Subcutaneous adipose tissue (tissue), 4 donors: Measurements from ENCODE around the gene PIEZO2. TPM values are rescaled to one million over a fixed set of nuclear protein-coding genes. Genes with fewer than 3 reads are reported as not detected.

Source experiments
- CTCF ChIP-seq: fragments of 450-650 bp; IDR thresholded peaks from one replicate; pipeline ENCODE4 v1.5.1; 2016; ENCODE audit warnings: low read depth, mild to moderate bottlenecking, control low read depth, antibody characterized with exemption, moderate library complexity
- total RNA-seq, 4 donors: library from RNA; depleted of rRNA; stranded (reverse); fragments of >200 nt; gene quantifications; one replicate each; pipeline ENCODE4 v1.1.0, GENCODE V29; 2016

The PIEZO2 gene
- total RNA-seq, 4 donors from 2014 or later = 0.85 to 2.2 (median 1.1) TPM

DNA sequence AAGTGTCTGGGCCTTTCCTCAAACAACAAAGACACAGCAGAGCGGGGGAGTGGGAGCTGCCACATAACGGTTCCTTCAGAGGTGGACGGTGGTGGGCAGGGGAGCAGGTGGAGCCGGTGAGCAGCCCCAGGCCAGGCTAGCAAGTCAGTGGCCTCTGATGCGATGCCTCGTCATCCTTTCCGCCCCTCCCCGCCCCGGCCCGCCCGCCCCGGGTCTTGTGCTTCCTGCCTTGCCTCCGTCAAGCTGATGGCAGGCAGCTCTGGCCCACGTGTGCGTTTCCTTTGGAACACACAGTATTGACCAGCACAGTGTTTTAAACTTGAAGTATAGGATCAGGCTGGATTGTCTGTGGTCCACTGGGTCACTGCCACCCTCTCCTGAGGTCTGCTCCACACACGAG, 38.9 kb downstream of the PIEZO2 start:
- TF ChIP-seq CTCF = no peak

- TF ChIP-seq CTCF = no peak
Measured at GRCh38 chr18:11108947-11109346, 40.4 kb downstream of the PIEZO2 start.

GRCh38 chr18:11106894-11107293, 42.5 kb downstream of the PIEZO2 start:
- no peak for TF ChIP-seq CTCF

DNA sequence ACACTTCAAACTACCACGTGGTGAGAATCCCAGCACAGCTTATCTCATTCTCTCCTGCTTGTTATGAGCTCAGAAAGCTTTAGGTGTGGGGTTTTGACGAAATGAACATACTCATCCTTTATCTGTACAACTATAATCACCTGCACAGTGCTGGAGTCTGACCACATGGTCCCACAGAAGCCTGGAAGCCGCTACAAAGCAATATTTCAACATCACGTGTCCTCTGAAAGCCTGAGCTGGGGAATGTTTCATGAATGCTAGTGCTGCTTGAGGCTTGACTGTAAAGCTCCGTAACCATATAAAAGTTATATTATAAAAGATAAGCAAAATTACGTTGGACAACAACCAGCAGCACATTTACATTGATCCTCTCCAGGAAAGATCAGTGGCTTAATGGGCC, 43.9 kb downstream of the PIEZO2 start:
- no peak for TF ChIP-seq CTCF

DNA sequence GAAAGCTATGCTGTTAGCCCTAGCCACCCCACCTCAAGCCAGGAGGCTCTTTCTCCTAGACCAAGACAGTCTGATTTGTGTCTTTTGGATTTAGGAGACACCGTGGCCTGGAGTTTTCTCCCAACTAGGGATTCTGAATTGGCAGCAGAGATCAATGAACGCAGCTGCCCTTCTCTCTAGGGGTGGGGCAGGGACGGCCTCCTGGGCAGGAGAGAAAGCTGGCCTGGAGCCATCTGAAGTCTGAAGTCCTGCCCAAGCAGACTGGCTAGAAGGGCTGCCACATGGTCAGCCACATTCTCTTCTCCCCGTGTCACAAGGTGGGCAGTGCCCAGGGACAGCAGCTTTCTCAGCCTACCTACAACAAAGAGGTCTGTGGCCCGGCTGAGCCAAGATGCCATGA, 45.1 kb downstream of the PIEZO2 start:
- no peak for TF ChIP-seq CTCF

- TF ChIP-seq CTCF = no peak
Measured at GRCh38 chr18:11096839-11097750, 52.3 kb downstream of the PIEZO2 start.

DNA sequence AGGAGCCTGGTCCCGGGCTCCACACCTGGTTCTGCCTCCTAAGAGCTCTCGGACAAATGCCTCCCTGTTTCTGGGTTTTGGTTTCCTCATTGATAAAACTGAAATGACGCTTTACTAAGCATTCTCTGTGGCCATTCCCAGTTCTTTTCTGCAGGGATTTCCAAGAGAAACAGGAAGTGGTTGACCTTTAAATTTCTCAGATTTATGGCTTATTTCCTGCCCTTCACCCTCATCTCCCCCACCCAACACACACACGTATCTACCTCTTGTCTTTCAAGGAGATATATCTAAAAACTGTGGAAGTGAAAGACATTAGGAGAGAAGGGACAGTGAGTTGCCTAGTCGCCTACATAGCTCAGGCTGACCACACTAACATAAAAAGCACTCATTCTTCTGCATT, 53.0 kb downstream of the PIEZO2 start:
- TF ChIP-seq CTCF = no peak
